Breast epithelium (tissue), 3 donors: Measurements from ENCODE around the gene LMX1A.

Source experiments
- CTCF ChIP-seq, 3 donors: fragments of 450-650 bp; IDR thresholded peaks; one replicate each; pipeline ENCODE4 v1.5.1; 2016 to 2017; ENCODE audit warnings: antibody characterized with exemption in 3 of 3, mild to moderate bottlenecking in 3 of 3, moderate library complexity in 3 of 3
- POLR2A ChIP-seq: fragments of 450-650 bp; IDR thresholded peaks from one replicate; pipeline ENCODE4 v1.6.1; 2016; ENCODE audit warnings: antibody characterized with exemption, mild to moderate bottlenecking, moderate library complexity
- POLR2AphosphoS5 ChIP-seq, 3 donors: sonication (generic); formaldehyde crosslinking; IDR thresholded peaks; one replicate each; pipeline ENCODE4 v1.6.1; 2017; ENCODE audit warnings: antibody characterized with exemption in 3 of 3

- TF ChIP-seq CTCF (IDR thresholded peaks at IDR 0.05) (no peak), POLR2AphosphoS5 (IDR thresholded peaks at IDR 0.05) (no peak), POLR2A (no peak)
Observed at GRCh38 chr1:165342587-165342986, 13.9 kb downstream of the LMX1A start.
